Calu3 (cell line): Measurements from ENCODE around the gene TSPAN32. TPM values are rescaled to one million over a fixed set of nuclear protein-coding genes. Genes with fewer than 3 reads are reported as not detected.

Source experiments
- BruUV-seq: library from RNA; stranded (reverse); fragments of 400-500 nt; replicated peaks from 2 replicates; lab custom pipeline; 2021; lab: Mats Ljungman, UMichigan
- CTCF ChIA-PET: fragments of 300-600 bp; sonication (Branson Sonifier 250); formaldehyde crosslinking; loops from one replicate; lab custom pipeline; 2022; ENCODE audit warnings: antibody characterized with exemption; lab: Charles Lee
- DNase-seq: peaks from one replicate; pipeline ENCODE4 v3.0.0; 2022
- H3K27ac Mint-ChIP-seq: one replicate; pipeline ENCODE4 v1.8.0; 2022; ENCODE audit warnings: mixed read lengths; ENCODE audit not compliant: unreplicated experiment
- H3K27me3 Mint-ChIP-seq: one replicate; pipeline ENCODE4 v1.8.0; 2022; ENCODE audit warnings: mixed read lengths; ENCODE audit not compliant: unreplicated experiment
- H3K36me3 Mint-ChIP-seq: one replicate; pipeline ENCODE4 v1.8.0; 2022; ENCODE audit warnings: mild to moderate bottlenecking, moderate library complexity, mixed read lengths; ENCODE audit not compliant: insufficient read depth, unreplicated experiment
- H3K4me1 Mint-ChIP-seq: one replicate; pipeline ENCODE4 v1.8.0; 2022; ENCODE audit warnings: mild to moderate bottlenecking, low read depth, mixed read lengths; ENCODE audit not compliant: unreplicated experiment
- H3K4me3 Mint-ChIP-seq: one replicate; pipeline ENCODE4 v1.8.0; 2022; ENCODE audit warnings: mild to moderate bottlenecking, low read depth, moderate library complexity, mixed read lengths; ENCODE audit not compliant: unreplicated experiment
- H3K9me3 Mint-ChIP-seq: one replicate; pipeline ENCODE4 v1.8.0; 2022; ENCODE audit warnings: low read depth, mixed read lengths; ENCODE audit not compliant: unreplicated experiment
- CTCF ChIP-seq: fragments of 200-600 bp; IDR thresholded peaks from one replicate; pipeline ENCODE4 v1.8.0; 2022; ENCODE audit warnings: antibody characterized with exemption; ENCODE audit not compliant: unreplicated experiment
- intact Hi-C: fragments of 100-400 bp; cut with micrococcal nuclease; formaldehyde crosslinking; loops from one replicate; pipeline ENCODE4 v1.10.0; 2022; ENCODE audit not compliant: unreplicated experiment
- total RNA-seq: library from RNA; stranded (reverse); gene quantifications from 2 replicates; pipeline ENCODE4 v1.2.3, GENCODE V29; 2022

The TSPAN32 gene
- total RNA-seq, 1 experiment from 2014 or later, result not detected

DNA sequence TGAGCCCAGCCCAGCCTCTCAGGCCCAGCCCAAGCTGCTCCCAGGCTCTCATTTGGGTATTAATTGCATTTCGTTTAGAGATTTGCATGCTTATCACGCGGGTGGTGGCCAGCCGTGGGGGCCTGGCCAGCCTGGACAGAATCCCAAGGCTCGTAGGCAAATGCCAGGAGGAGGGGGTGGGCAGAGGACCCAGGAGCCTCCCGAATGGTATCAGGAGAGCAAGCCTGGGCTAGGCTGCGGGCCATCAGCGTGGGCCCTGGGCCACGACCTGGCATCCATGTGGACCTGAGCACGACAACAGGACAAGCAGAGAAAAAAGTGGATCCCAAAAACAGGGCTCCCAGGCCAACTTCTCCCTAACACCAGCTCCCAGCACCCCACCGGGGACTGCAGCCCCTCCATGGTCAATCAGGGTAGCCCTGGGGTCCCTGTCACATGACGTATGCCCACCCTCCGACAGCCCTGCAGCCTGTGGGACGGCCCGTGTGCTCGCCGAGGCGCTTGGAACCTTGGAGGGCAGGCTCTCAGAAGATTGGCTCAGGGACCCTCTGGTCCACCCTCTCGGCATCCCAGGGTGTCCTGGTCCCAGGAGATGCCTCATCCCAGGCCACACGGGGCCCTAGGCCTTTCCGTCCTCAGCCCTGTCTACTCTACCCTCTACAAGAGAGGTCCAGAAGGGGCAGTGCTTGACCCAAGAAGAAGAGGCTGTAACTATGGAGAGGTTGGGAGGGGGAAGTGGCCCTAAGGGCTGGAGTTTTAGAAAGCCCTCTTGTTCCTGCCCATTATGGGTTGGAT, 40.2 kb upstream of the TSPAN32 start:
- no TSS peak for BruUV-seq
- Mint-ChIP-seq H3K27ac (no peak overlapping the region), H3K27me3 (peaks cover 92% of the 10 kb centered on the region), H3K4me3 (no peak overlapping the region), H3K36me3 (no peaks in the 10 kb centered on the region), H3K9me3 (no peaks in the 10 kb centered on the region), H3K4me1 (peaks cover 6% of the 10 kb centered on the region)
- DNase-seq, result no peak
- CTCF ChIA-PET, result no interaction called here
- no peak for TF ChIP-seq CTCF
- intact Hi-C loops, result no loop called here

- no peak for DNase-seq
Measured at GRCh38 chr11:2262301-2263070, 39.3 kb upstream of the TSPAN32 start.

GRCh38 chr11:2263071-2263565, 38.7 kb upstream of the TSPAN32 start:
- TF ChIP-seq CTCF, result no peak
- Mint-ChIP-seq H3K27ac (no peak overlapping the region), H3K4me3 (no peak overlapping the region), H3K27me3 (peaks cover 85% of the 10 kb centered on the region), H3K36me3 (no peaks in the 10 kb centered on the region), H3K4me1 (no peaks in the 10 kb centered on the region), H3K9me3 (no peaks in the 10 kb centered on the region)
- DNase-seq, result no peak
- CTCF ChIA-PET, result no interaction called here
- intact Hi-C loops, result no loop called here
- BruUV-seq, result no TSS peak

More at GRCh38 chr11:2262301-2263070, 39.3 kb upstream of the TSPAN32 start:
- H3K4me3 Mint-ChIP-seq, result no peak overlapping the region
- H3K27me3 Mint-ChIP-seq, result peaks cover 86% of the 10 kb centered on the region
- CTCF ChIA-PET, result no interaction called here
- no peaks in the 10 kb centered on the region for H3K4me1 Mint-ChIP-seq
- H3K36me3 Mint-ChIP-seq, result no peaks in the 10 kb centered on the region
- no peaks in the 10 kb centered on the region for H3K9me3 Mint-ChIP-seq
- no peak overlapping the region for H3K27ac Mint-ChIP-seq
- no TSS peak for BruUV-seq
- TF ChIP-seq CTCF, result no peak
- intact Hi-C loops, result no loop called here

DNA sequence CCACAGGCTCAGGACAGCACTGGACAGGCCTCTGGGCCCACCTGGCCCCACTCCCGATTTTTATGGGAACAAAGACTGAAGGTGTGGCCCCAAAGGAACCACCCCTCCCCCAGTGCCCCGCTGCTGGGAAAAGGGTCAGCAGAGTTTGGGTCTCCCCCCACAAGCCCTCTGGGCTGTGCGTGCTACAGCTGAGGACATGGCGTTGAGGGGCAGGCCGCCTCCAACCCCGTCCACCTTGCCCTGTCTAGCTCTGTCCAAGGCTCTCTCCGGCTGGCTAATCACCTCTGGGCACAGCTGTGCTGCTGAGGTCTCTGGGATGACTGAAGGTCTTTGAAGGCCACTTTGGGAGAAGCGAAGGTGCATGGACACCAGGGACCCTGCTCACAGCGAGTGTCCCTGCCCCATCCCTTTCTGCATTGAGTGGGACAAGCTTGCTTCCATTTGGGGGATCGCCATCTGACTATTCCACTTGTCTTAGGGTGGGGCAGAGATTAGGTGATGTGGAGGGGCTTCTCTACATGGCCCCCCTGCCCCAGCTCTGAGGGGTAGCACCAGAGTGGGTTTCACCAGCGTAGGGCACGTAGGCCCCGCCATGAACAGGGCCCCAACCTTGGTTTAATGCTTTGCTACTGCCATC, 38.0 kb upstream of the TSPAN32 start:
- BruUV-seq, result no TSS peak
- Mint-ChIP-seq H3K9me3 (no peaks in the 10 kb centered on the region), H3K4me3 (no peak overlapping the region), H3K4me1 (no peaks in the 10 kb centered on the region), H3K27ac (no peak overlapping the region), H3K27me3 (peaks cover 85% of the 10 kb centered on the region), H3K36me3 (no peaks in the 10 kb centered on the region)
- intact Hi-C loops, result no loop called here
- DNase-seq, result no peak
- TF ChIP-seq CTCF, result no peak
- CTCF ChIA-PET, result no interaction called here
